NCI-H1930 (cell line): ENCODE measurements around the gene CST3.
"Not testable (repeated sequence)": the region's sequence is repeated elsewhere in the genome, so short reads cannot be mapped to it uniquely, and the experiment has no call there.

ENCODE experiments used
- DNase-seq, 2 experiments: peaks; one replicate each; lab custom pipeline; 2025; lab: John Stamatoyannopoulos, UW

Gene CST3

GRCh38 chr20:23643659-23644058, 5.9 kb upstream of the CST3 start:
- DNase-seq: no peak

DNA sequence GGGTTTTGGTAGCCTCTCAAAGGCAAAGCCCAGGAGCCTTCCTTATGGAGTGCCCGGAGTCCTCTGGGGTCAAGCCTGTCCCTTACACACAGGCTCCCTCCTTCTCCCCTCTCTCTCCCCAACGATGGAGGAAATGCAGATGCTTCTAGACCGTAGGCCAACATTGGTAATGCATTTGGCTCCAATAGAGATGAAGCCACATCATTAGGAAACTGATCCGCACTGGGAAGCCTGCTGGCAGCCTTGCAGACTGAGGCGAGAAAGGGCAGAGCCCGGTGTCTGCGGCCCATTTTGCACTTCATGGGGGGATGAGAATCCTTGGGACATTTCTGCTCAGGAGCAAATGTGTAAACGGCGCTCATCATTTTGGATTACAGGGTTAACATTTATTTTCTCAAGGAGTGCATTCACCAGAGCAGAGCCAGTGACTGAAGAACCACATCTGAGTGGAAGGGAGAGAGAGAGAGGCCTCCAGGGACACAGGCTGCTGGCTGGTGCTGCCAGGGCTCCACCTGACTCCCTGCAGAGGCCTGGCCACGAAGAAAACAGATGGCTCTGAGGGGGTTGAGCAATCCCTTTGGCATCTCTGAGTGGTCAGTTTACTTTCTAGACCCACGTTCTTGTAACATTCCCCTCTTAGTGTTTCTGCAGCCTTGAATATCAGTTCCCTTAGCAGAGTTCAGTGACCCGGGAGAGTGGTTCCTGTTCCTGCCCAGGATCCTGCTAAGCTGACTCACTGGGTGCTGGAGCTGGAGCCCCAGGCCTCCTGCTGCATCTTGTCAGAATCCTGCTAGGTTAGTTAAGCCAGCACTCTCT, 4.4 kb upstream of the CST3 start:
- DNase-seq: no peak

- DNase-seq: no peak
Observed at GRCh38 chr20:23640671-23641667, 3.2 kb upstream of the CST3 start.

DNA sequence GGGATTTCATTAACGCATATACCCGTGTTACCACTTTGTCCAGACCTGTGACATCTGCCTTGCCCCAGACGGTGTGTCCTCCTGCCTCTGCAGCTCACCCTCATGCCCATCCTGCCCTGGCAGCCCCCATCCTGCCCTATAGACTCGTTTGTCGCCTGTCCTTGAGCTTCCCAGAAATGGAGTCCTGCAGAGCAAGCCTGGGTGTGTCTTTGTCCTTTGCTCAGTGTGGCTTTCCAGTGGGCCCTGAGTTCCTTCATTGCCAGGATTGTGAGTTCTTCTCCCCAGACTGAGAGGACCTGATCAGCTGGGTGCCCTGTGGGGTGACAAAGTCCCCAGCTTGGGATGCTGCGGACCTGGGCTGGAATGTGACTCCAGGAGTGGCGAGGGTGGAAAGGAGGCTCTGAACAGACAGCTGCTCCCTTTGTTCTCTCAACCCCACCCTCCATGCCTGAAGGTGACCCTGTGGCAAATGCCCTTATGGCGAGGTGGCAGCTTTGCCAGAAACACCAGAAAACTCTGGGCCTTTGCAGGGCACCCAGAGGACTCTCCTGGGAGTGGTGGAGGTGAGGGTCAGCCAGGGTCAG, 2.4 kb upstream of the CST3 start:
- no peak for DNase-seq

- DNase-seq: no peak
Observed at GRCh38 chr20:23639490-23639958, 1.8 kb upstream of the CST3 start.

- DNase-seq: no peak
Observed at GRCh38 chr20:23638309-23638708, 554 bp upstream of the CST3 start.

DNA sequence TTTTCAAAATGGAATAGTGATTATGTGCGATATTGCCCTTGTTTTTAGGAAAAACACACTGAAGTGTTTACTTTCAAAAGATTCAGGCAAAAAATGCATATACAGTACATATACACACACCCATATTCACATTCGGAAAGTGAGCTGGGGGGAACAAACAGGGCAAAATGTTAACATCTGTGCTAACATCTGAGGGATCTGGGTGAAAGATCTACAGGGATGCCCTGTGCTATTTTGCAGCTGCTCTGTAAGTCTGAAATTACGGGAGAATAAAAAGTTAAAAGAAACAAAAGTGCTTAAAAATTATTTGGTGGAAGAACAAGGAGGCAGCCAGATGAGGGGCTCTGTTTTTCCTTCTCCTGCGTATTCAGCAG, 860 bp downstream of the CST3 start:
- no peak for DNase-seq

GRCh38 chr20:23636182-23636907, 1.4 kb downstream of the CST3 start:
- DNase-seq: no peak

DNA sequence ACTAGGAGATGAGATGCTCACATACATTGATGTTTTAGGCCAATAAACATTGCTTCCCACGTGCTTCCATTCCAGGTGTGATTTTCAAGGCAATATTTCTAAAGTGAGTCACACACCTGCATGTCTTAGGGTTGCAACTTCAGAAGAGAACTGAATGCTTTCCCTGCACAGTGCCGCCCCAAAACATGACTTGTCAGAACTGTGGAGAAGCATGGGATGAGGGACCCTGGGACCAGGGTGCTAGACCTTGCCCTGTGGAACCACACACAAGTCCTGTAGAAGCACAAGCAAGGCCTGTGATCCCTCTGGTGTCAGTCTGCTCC, 2.0 kb downstream of the CST3 start:
- not testable (repeated sequence) for DNase-seq

- no peak for DNase-seq
Observed at GRCh38 chr20:23634985-23635767, 2.6 kb downstream of the CST3 start.

- DNase-seq: no peak
Observed at GRCh38 chr20:23634044-23634801, 3.5 kb downstream of the CST3 start.

DNA sequence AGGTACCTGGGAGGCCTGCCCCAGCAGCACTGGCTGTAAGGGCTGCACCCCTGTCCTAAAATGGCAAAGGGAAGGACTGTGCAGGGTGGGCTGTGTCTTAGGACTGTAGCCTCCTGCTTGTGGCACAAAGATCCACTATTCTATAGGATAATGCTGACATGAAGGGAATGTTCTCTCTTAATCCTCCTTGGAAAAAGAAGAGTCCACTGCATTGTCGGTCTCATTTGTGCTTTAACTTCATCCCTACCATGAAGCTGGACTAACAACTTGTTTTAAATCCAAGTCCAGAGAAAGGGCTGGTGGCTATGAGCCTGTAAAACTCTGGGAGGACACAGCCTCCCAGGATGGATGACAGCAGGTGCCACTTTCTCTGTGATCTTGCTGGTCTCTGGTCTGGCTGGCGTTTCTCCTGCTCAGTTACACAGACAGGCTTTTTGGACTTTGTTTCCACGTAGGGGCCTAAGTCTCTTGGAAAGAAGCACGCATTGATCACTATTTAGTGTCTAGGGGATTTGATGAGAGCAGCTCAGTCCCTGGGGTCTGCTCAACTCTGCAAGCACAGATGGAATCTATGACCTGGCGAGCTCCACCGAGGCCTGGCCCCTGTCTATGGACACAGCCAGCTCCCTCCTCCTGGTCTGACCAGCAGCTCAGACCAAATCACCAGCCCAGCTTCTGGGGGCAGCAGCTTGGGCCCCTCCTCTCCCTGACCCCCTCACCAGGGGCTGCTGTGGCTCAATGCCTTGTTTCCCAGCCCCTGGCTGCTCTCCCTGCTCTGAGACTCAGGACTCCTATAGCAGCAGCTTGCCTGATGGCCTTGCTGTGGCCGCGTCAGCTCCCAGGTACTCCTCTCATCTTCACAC, 4.8 kb downstream of the CST3 start:
- DNase-seq: no peak

DNA sequence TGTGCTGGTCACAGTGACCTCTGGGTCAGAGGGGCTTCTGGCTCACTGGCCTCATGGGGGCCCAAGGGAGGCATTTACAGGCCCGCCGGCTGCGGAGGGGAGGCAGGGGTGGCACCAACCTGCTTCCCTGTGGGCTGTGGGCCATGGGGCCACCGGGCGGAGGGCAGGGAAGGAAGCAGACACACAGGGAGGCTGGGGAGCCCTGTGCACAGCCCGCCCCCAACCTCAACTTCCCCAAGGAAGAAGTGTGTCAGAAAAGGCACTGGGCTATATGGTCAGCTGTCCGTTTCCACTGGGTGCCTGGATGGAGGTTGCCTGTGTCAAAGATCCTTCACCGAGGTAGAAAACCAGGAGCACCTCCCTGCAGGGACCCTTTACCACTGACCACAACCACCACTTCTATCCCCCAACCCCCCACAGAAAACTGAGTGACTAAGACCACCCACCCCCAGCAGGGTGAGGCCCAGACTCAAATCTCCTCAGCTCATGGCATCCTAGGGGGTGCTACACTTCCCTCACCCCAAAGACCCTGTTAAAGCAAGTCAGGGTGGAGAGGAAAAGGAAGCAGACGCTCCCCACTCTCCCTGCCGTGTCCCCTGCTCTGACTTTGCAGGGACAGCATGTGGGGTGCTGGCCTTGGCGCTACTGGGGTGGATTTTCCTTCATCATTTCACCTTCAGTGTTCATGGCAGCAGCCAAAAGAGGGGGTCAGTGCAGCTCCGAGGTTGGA, 5.6 kb downstream of the CST3 start:
- no peak for DNase-seq

DNA sequence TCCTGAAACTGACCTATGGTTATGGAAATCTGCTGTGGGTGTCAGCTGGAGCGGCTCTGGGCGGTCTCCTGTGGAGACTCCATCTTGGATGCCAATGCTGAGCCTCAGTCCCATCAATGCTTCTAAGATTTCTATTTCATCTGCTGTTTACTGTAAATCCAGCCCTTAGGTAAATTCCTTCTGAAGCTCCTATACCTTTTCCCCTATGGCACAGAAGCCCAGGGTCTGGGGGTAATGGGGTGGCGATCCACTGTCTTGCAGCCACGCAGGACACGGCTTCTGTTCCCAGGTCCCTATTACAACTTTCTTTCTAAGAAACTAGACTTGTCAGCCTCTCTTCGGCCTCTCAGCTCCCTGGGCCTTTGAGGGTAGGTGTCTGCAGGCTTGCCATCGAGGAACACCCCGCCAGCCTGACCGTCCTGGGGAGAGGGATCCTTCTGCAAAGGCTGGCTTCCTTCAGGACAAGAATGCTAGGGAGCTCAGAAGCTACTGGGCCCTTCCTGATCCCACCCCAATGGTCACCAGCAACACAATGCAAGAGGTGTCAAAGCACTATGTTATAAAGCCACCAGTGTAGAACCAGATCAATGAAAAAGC, 6.4 kb downstream of the CST3 start:
- no peak for DNase-seq

GRCh38 chr20:23630392-23630849, 7.3 kb downstream of the CST3 start:
- DNase-seq: no peak

DNA sequence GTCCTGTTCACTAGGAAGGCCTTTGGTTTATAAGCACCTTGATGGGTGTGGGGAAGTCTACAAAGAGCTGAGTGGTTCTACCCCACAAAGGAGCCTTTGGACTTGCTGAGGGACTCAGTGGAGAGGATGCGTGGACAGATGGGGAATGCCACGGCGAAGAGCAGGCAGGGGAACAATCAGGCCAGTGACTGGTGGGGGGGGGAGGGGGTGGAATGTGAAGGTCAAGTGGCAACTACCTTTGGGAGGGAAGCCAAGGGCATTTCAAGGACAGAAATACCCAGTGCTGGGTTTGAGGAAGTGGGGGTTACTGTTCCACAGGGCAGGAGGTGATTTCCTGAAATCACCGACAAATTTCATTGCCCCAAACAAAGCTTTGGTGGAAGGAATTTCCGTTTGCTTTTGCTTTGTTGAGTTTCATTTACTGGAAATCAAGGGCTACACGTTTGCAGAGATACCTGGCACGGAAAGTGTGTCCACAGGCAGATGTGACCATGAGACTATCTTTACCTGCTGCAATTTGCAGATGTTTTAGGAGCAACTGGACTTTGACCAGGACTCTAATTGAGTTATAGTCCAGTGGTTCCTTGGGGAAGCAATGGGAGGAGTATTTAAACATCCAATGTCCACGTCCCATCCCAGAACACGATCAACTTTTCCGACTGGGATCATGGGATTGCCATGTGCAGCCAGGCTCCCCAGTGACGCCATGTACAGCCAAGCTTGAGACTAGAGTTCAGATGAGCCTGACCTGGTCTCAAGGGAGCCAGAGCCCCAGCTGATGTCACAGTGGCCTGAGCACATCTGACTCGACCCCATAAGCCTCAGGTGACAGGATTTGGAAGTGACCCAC, 8.0 kb downstream of the CST3 start:
- DNase-seq: no peak

DNA sequence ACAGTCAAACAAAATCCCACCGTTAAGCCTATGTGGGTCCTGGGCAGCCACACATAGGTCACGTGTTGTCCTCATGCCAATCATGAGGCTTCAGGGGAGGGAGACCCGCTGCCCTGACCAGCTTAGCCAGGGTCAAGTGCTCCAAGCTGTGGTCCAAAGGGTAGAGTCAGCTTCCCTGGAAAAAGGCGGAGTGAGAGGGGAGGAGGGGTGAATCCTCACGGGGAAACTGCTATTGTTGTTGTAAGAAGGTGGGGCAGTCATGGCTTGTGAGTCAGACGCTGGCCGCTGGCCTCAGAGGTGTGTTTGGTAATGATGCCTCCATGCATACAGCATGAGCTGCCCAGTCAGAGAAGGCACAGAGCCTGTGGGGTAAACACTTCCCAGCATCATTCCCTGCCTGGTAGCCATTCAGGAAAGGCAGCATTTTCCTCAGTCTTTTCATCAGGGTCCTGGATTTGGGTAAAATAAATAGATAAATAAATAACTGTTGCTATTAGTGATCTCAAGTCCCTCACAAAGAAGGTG, 8.7 kb downstream of the CST3 start:
- no peak for DNase-seq
